GM19455 (cell line): ENCODE results near the gene LMNTD2.
A peak's percentile ranks its signal among the peaks of the same experiment; 100 is the strongest.

Experiments
- ATAC-seq: cut with Tn5 transposase; IDR thresholded peaks from one replicate; pipeline ENCODE4 v1.9.1; 2021; ENCODE audit not compliant: unreplicated experiment

LMNTD2 gene

GRCh38 chr11:535519-536454 lies 24.8 kb downstream of the LMNTD2 start, which contains the start of gene HRAS:
TSS of gene HRAS (minus strand) at chr11:535576.
- ATAC-seq: peak; percentile 62

DNA sequence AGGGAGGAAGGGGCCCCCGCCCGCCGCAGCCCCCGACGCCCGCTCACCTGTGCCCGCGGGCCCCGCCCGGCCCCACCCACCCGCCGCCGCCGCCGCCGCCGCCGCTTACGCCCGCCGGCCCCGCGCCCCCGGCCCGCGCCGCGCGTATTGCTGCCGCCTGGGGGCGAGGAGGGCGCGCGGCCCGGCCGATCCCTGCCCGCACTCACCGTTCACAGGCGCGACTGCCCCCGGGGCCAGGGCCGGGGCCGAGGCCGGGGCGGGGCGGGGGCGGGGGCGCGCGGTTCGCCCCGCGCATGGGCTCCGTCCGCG lies 25.4 kb downstream of the LMNTD2 start:
- ATAC-seq: peak; percentile 12

GRCh38 chr11:534396-535209 lies 25.9 kb downstream of the LMNTD2 start:
- ATAC-seq: peak; percentile 1

DNA sequence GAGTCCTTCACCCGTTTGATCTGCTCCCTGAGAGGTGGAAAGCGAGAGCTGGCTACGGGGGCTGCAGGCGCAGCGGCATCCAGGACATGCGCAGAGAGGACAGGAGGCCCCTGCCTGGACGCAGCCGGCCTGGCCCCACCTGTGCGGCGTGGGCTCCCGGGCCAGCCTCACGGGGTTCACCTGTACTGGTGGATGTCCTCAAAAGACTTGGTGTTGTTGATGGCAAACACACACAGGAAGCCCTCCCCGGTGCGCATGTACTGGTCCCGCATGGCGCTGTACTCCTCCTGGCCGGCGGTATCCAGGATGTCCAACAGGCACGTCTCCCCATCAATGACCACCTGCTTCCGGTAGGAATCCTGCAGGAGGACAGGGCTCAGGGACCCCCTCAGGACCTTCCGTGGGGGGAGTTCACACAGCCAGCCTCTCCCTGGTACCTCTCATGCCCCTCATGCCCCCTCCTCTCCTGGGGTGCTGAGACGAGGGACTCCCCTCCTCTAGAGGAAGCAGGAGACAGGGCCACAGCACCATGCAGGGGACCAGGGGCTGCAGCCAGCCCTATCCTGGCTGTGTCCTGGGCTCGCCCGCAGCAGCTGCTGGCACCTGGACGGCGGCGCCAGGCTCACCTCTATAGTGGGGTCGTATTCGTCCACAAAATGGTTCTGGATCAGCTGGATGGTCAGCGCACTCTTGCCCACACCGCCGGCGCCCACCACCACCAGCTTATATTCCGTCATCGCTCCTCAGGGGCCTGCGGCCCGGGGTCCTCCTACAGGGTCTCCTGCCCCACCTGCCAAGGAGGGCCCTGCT lies 26.7 kb downstream of the LMNTD2 start:
- ATAC-seq: no peak

- no peak for ATAC-seq
Observed at GRCh38 chr11:532986-533585, 27.5 kb downstream of the LMNTD2 start.

DNA sequence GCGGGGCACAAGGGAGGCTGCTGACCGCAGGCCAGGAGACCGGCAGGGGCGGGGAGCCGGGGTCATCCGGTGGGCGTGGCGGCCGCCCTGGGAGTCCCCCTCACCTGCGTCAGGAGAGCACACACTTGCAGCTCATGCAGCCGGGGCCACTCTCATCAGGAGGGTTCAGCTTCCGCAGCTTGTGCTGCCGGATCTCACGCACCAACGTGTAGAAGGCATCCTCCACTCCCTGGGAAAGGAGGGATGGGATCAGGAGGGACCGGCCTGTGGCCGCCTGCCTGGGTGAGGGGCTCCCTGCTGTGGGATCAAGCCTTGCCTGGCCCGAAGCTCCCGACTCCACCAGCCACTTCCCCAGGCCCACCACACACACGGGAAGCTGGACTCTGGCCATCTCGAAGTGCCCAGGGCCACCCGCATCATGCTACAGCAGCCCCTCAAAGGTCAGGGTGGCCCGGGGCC lies 28.0 kb downstream of the LMNTD2 start:
- no peak for ATAC-seq

DNA sequence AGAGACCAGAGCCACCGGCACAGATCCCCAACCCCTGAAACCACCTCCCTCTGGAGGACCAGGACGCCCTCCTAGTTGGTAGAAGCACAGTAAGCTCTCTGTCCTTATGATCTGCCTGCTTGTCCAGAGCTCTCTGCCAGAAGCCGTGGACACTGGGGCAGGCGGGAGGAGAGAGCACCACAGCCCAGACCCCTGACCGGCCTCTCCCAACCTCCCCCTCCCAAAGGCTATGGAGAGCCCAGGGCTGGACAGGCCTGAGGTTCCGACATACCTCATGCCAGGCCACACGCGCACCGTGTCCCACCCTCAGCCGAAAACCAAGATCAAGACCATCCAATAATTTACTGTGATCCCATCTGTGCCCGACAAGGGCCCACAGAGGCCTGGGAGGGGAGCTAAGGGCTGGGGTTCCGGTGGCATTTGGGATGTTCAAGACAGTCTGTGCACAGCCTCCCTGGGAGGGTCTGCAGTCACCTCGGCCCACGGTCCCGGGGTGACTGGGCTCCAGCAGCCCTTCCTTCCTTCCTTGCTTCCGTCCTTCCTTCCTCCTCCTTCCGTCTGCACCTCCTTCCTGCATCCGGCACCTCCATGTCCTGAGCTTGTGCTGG lies 28.5 kb downstream of the LMNTD2 start:
- no peak for ATAC-seq

DNA sequence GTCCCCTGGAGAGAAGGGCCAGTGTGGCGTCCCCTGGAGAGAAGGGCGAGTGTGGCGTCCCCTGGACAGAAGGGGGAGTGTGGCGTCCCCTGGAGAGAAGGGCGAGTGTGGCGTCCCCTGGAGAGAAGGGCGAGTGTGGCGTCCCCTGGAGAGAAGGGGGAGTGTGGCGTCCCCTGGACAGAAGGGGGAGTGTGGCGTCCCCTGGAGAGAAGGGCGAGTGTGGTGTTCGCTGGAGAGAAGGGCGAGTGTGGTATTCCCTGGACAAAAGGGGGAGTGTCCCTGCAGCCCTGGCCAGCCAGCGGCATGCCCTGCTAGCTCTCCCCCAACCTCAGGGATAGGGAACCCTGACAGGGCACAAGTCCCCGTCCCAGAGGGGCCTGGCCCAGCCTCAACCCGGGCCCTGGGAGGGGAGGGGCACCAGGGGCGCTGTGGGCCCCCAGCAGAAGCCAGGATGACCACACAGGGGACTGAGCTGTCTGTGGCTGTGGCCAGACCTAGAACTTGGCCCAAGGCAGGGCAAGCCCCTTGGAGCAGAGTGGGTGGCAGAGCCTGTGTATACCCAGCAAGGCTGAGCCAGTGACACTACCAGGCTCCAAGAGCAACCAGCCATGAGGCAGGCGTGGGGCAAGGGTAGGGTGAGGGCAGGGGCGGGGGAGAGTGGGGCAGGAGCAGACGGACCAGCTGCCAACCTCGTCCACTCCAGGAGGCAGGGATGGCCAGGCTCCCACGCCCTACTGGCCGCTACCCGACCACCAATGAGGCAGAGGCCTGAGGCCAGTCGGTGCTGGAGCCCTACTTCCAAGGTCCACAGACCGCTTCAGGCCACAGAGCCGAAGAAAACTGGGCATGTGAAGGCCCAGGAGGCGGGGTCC lies 29.3 kb downstream of the LMNTD2 start:
- no peak for ATAC-seq

DNA sequence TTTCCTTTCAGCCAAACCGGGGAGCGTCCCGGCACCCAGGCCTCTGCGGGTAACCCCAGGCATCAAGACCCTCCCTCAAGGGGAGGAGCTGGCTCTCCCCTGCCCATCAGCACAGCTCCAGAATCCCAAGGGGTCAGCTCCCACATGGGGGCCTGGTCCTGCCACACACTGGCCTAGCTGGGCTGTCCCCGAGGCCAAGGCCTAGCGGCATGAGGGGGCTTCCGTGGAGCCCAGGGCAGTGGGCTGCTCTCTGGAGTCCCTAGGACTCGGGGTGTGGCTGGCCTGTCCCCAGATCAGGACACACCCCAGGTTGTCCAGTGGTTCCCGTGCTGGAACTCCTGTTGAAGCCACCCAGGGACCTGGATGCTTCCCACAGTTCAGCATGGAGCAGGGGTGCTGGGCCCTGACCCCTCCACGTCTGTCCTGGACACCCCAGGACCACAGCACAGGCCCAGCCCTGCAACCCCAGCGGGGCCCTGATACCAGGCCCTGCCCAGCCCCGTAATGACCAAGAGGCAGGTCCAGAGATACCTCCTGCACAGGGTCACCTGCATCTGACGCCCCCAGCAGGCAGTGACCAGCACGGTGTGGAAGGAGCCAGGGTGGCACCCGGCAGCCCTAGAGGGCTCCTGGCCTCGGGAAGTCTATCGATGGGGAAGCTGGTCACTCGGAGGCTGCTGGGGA lies 30.7 kb downstream of the LMNTD2 start:
- ATAC-seq: no peak

- ATAC-seq: no peak
Observed at GRCh38 chr11:528815-529727, 31.5 kb downstream of the LMNTD2 start.

GRCh38 chr11:528166-528814 lies 32.2 kb downstream of the LMNTD2 start:
- no peak for ATAC-seq

DNA sequence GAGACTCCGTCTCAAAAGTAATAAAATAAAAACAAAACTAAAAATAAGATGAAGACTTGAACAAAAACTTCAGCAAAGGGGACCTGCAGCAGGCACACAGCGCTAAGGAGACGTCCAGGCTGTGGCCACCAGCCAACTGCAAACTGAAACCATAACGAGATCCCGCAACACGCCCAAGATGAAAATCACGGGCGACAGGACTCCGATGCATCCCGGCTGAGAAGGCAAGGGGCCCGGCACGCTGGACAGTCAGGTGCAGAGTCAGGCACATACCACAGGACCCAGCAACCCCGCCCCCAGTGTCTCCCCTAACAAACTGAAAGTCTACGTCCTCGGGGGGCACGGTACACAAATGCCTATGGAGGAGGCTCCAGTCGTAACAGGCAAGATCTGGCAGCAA lies 34.3 kb downstream of the LMNTD2 start:
- ATAC-seq: no peak

DNA sequence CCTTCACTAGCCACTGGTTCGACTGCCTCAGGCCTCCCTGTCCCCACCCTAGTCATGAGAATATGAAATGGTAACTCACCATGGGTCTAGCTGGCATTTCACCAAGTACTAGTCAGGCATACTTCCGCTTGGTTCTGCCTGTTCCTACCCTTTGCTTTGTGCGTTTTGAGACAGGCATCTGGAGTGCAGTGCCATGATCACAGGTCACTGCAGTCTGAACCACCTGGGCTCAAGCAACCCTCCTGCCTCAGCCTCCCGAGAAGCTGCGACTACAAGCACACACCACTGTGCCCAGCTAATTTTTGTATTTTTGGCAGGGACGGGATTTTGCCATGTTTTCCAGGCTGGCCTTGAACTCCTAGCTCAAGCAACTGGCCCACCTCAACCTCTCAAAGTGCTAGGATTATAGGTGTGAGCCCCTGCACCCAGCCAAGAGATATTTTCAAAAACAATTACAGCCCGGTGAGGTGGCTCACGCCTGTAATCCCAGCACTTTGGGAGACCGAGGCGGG lies 39.3 kb downstream of the LMNTD2 start:
- ATAC-seq: no peak

GRCh38 chr11:520428-521176 lies 39.9 kb downstream of the LMNTD2 start:
- ATAC-seq: no peak

GRCh38 chr11:518463-519202 lies 41.9 kb downstream of the LMNTD2 start:
- peak; percentile 85 for ATAC-seq
